ENCODE results near the gene CDH13.

GRCh38 chr16:83586461-83587200, 959.9 kb downstream of the CDH13 start:
- TF ChIP-seq CTCF (IDR thresholded peaks at IDR 0.05 in 2 of 3, conservative IDR thresholded peaks at IDR 0.05 in 1 of 3; ENCODE audit: insufficient read depth in 2 of 3, low read depth in 1 of 3, low read length in 3 of 3) (no peak), ZNF24 (IDR thresholded peaks at IDR 0.05) (no peak)

All from K562 (cell line).